ENCODE measurements around the gene ARHGAP18.
A peak's percentile ranks its signal among the peaks of the same experiment; 100 is the strongest.

The ARHGAP18 gene

DNA sequence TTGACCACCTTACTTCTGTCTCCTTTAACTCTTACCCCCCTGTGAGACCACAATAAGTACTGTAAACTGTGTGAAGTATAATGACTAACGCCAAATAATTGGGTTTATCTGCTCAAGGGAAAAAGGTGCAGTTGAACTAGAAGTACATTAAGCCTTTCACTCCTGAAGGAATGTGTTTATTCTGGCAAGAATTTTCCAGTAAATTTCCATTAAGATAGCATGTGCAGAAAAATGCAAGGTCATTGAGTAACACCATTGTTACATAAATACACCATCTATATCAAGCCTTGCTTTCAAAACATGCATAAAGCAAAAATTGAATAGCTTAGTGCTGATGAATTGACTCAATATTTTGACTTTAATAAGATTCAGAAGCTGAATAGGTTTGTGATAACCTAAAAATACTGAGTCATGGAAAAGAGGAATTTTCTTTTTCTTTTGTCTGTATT lies 65.4 kb downstream of the ARHGAP18 start:
- no peak for DNase-seq (ENCODE audit: low read depth in 2 of 2)

GRCh38 chr6:129643968-129644367 lies 66.0 kb downstream of the ARHGAP18 start:
- DNase-seq (ENCODE audit: low read depth in 2 of 2) = no peak

DNA sequence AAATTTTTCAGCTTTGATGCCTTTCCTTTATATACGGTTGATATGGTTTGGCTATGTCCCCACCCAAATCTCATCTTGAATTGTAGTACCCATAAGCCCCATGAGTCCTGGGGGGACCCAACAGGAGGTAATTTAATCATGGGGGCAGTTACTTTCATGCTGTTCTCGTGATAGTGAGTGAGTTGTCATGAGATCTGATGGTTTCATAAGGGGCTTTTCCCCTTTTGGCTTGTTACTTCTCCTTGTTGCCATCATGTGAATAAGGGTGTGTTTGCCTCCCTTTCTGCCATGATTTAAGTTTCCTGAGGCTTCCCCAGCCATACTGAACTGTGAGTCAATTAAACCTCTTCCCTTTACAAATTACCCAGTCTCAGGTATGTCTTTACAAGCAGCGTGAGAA lies 66.8 kb downstream of the ARHGAP18 start:
- no peak for DNase-seq (ENCODE audit: low read depth in 2 of 2)

DNA sequence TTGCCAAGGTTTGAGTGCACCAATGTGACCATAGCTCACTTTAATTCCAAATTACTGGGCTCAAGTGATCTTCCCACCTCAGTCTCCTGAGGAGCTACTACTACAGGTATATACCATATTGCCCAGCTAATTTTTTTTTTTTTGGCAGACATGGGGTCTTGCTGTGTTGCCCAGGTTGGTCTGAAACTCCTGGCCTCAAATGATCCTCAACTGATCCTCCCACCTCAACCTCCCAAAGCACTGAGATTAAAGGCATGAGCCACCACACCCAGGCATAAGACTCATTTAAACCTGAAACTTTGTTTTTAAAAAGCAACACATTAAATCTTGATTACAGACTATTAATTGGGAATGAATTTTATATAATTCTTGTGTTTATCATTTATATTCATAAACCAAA lies 67.7 kb downstream of the ARHGAP18 start:
- DNase-seq (ENCODE audit: low read depth in 2 of 2) = no peak

GRCh38 chr6:129641344-129641743 lies 68.6 kb downstream of the ARHGAP18 start:
- DNase-seq (ENCODE audit: low read depth in 2 of 2) = no peak

DNA sequence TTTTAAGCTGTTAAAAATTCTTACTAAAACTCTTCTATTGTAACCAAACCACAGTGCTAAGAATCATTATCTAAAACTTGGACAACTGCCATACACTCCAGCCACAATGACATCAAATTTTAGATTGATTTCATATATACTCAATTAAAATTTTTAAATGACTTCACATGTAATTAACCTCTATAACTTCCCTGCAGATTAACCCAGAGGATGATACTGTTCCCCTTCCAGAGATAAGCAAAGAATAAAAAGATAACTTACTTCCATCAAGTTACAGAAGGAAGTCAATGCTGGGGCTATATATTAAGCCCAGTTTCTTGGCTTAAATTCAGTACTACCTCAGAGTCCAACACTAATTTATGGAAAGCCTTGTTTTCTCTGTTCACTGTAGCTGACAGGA lies 71.3 kb downstream of the ARHGAP18 start:
- no peak for DNase-seq (ENCODE audit: low read depth in 2 of 2)

DNA sequence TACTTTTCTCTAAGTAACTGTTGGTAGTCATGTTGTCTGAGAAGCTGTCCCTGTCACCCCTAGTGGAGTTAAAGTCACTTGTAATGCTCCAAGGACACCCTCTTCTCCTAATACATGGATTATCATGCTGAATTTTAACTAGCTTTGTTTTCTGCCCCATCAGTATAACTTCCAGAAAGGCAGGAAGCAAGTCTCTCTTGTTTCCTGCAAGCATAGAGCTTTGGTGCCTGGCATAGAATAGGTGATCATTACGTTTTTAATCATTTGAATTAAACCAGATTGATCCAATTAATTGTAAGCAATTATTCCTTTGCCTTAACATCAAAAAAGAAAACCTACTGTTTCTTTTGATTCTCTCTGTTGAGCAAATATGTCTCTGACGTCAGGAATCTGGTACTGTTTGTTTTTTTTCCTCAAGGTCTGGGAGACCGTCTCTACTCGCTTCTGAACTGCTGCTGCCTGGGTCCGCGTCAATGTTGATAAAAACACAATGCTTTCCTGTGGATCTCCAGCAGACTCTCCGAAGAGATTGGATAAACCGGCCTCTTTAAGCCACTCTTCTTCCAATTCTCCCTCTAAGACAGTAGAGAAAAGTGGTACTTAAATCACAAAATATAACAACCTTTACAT lies 71.8 kb downstream of the ARHGAP18 start:
- DNase-seq (ENCODE audit: low read depth in 2 of 2) = no peak

DNA sequence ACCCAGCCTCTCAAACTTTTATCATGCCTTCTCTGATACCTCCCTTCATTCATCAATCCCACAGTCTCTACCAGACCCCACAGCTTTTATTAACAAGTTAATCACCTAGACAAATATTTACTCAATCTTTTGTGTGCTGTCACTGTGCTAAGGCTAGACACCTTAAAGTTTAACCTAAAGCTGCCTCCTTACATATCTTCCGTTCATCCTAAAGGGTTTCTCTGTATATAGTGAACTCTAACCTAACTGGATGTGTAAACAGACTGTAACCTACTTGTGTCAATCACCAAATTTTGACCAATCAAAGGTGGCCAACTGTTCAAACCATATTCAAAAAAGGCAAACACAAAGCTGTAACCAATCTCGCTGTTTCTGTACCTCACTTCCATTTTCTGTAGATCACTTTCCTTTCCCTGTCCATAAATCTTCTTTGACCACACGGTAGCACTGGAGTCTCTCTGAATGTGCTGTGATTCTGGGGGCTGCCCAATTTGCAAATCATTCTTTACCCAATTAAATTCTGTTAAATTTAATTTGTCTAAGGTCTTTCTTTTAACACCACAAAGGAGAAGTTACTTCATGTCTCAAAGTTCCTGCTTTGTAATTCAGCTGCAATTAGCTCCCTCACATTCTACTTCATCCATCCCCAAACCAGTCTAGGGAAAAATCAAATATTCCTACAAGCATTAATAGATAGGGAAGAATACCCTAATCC lies 72.5 kb downstream of the ARHGAP18 start:
- DNase-seq (ENCODE audit: low read depth in 2 of 2) = no peak

- no peak for DNase-seq (ENCODE audit: low read depth in 2 of 2)
These were observed 74.4 kb downstream of the ARHGAP18 start for GRCh38 chr6:129635396-129636130.

DNA sequence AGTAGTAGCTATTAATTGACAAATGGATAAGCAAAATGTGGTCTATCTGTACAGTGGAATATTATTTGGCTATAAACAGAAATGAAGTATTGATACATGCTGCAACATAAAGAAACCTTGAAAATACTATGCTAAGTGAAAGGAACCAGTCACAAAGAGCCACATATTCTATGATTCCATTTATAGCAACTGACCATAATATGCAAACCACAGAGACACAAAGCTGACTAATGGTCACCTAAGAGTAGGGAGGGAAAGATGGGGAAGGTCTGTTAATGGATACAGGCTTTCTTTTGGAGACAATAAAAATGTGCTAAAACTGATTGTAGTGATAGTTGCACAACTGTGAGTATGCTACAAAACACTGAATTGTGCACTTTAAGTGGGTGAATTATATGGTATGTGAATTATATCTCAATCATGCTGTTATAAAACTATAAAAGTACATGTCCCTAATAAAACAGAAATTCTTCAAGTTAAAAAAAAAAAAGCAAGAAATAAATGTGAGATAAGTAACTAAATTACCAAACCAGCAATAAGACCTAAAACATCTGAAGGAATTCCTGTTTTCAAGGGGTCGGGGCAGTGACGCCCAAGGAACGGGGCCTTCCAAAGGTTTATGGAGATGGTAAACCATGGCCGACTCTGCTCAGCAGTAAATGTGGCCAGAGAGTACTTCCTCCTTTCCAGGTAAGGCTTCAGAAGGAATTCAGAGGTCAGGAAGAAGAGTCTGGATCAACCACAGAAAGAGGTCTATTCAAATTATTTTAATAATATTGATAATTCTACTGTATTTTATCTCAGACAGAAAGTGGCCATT lies 75.4 kb downstream of the ARHGAP18 start:
- no peak for DNase-seq (ENCODE audit: low read depth in 2 of 2)

GRCh38 chr6:129633529-129633928 lies 76.4 kb downstream of the ARHGAP18 start:
- no peak for DNase-seq (ENCODE audit: low read depth in 2 of 2)

GRCh38 chr6:129632172-129632613 lies 77.8 kb downstream of the ARHGAP18 start:
- no peak for DNase-seq (ENCODE audit: low read depth in 2 of 2)

DNA sequence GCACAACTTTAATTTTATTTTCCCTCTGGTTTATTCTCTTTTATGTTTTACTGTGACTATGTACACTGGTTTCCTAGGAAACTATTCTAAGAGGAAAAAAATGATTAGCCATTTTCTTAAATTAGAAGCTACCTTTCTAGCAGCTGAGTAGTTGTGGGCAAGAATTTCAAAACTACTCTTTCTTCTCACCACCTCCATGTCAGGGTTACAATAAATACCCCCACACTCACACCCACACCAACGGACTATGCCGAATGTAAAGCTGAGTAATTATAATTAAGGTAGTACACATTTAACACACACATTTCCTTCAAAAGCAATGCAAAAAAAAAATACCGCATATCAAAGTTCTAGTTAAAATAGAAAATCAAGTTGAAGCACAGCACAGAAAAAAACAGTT lies 78.9 kb downstream of the ARHGAP18 start:
- no peak for DNase-seq (ENCODE audit: low read depth in 2 of 2)

GRCh38 chr6:129630596-129630995 lies 79.4 kb downstream of the ARHGAP18 start:
- no peak for DNase-seq (ENCODE audit: low read depth in 2 of 2)

GRCh38 chr6:129628101-129628815 lies 81.7 kb downstream of the ARHGAP18 start:
- DNase-seq (ENCODE audit: low read depth in 2 of 2) = no peak

DNA sequence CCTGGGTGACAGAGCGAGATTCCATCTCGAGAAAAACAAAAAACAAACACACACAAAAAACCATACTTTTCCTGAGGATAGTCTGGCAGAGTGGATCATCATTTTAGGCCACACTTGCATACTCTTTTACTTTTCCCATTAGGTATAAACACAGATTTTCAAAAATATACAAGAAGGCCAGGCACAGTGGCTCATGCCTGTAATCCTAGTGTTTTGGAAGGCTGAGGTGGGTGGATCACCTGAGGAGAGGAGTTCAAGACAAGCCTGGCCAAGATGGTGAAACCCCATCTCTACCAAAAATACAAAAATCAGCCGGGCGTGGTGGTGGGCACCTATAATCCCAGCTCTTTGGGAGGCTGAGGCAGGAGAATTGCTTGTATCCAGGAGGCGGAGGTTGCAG lies 85.5 kb downstream of the ARHGAP18 start:
- DNase-seq (ENCODE audit: low read depth in 2 of 2) = no peak

DNA sequence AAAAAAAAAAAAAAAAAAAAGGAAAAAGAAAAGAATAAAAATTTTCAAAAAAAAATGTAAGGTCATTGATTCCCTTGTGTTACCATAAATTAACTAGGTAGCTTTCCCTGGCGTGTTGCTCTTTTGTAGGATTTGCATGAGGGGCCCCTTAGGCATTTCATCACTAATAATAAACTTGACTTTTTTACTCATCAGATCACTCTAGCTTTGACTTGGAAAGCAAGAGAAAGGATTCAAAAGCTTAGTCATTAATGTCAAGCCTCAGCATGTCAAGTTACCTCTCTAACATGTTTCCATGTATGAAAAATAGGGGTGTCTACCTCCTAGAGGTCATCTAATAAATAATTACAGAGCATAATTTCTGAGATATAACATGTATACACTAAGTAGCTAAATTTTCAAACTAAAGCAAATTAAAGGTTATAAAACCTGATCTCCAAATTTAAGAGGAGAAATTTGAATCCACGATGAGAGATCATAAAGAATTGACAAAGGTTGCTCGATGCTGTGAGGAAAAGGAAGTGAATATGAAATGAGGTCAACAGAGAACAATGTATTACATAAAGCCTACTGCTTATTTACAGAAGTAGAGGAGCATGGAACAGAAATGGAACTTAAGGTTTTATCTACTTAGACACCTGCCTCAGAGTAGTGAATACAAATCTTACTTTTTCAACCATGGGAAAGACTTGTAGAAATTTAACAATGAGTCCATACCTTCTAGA lies 86.8 kb downstream of the ARHGAP18 start:
- DNase-seq (ENCODE audit: low read depth in 2 of 2) = no peak

GRCh38 chr6:129621252-129621651 lies 88.7 kb downstream of the ARHGAP18 start:
- peak in 1 of 2 donors; percentile 2 for DNase-seq (ENCODE audit: low read depth in 2 of 2)

DNA sequence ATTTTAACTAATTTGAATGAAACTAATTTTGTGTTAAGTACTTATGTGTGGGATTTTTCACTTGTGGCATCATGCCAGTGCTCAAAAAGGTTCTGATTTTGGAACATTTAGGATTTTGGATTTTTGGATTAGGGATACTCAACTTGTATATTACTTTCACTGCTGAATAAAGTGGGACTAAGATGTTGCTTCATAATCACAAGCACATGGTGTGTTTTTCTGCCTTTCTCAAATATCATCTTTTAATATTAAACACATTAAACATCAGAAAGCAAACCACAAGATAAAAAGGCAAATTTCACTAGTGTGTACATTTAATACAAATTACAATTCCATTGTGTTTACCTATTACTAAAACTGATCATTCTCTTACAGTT lies 89.8 kb downstream of the ARHGAP18 start:
- DNase-seq (ENCODE audit: low read depth in 2 of 2) = no peak

GRCh38 chr6:129619579-129620233 lies 90.3 kb downstream of the ARHGAP18 start:
- DNase-seq (ENCODE audit: low read depth in 2 of 2) = no peak

All from stimulated activated CD8-positive, alpha-beta memory T cell treated with anti-CD3 and anti-CD28 coated beads, Interleukin-2, amount 100 ng/mL, for 48 hours (primary cell).